Dermis microvascular lymphatic vessel endothelial cell (primary cell): Measurements from ENCODE around the gene PHC3. TPM values are rescaled to one million over a fixed set of nuclear protein-coding genes. Genes with fewer than 3 reads are reported as not detected.

Experiments used
- DNase-seq, 2 donors: peaks; one replicate each; pipeline versions ENCODE4 v3.0.0 to v3.0.0-alpha.2; 2010; ENCODE audit warnings: low read depth in 2 of 2
- total RNA-seq: library from RNA; depleted of rRNA; stranded (reverse); fragments of >200 nt; gene quantifications from 2 replicates; pipeline ENCODE4 v1.2.1, GENCODE V29; 2014

Gene PHC3
- total RNA-seq, 1 donor from 2014 or later, result 9.6 TPM

DNA sequence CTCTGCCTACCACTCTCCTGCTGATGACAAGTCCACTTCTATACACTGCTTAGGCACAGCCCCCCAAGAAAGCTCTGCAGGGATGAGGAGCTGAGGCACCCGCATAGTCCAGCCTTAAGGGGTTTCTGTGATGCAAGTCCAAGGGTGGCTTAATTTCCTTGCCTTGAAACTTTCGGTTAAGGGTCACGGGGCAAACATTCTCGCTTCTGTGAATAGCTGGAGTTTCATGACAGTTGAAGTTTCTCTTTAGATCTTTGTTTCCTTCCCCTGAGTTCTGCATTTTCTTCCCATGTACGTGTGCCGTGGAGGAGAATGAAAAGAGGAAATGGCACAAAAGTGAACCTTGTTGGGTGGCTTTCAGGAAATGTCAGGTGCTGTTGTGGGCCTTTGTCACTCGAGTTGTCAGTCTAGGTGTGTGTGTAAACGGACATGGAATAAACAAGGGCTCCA lies 136.7 kb downstream of the PHC3 start:
- no peak for DNase-seq

DNA sequence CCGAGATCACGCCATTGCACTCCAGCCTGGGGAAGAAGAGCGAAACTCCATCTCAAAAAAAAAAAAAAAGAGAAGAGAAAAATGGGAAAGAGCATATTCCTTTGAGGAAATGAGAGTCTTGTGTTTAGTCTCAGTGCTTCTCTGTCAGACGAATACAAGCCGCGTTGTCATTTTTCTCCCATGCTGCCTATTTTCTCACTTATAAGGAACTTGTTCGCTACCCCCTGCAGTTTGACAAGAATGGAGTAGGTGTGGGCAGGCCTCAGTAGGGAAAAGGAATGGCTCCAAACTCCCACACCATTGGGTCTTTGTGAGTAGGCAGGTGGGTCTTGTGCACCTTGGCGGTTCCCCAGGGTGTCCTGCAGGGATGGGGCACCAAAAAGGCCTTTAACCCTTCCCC lies 137.3 kb downstream of the PHC3 start:
- no peak for DNase-seq

DNA sequence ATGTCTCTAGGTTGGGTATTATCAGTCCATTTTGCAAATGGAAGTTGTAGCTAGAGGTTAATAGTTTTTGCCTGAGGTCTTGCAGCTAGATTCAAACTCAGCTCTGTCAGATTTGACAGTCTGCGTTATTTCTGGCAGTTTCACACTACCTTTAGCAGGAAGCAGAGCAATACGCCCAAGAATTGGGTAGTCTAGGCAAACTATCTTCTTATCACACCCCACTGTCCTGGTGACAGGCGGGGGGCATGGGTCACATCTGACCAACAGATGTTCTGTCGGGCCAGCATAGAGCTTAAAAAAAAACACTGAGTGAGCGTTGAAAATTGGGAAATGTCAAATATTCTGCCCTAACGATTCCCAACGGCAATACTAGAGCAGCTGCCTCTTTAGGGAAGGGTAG lies 138.0 kb downstream of the PHC3 start:
- DNase-seq, result no peak

DNA sequence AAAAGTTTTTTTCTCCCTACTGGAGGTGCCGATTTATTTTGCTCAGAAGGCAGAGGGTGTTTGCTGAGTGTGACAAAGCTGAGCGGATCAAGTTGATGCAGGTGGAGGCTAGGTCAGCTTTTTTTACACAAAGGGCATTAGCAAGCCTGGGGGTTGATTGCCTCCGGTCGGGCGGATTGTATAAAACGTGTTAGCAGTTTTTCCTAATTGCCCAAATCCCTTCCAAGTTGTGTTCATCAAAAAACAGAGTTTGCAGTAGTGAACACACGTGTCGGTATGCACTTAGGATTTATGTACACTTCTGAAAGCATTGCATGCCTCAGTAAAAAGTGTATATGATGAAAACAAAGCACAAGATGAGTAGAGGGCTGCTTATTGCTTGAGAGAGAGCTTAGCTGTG lies 141.1 kb downstream of the PHC3 start:
- no peak for DNase-seq

DNA sequence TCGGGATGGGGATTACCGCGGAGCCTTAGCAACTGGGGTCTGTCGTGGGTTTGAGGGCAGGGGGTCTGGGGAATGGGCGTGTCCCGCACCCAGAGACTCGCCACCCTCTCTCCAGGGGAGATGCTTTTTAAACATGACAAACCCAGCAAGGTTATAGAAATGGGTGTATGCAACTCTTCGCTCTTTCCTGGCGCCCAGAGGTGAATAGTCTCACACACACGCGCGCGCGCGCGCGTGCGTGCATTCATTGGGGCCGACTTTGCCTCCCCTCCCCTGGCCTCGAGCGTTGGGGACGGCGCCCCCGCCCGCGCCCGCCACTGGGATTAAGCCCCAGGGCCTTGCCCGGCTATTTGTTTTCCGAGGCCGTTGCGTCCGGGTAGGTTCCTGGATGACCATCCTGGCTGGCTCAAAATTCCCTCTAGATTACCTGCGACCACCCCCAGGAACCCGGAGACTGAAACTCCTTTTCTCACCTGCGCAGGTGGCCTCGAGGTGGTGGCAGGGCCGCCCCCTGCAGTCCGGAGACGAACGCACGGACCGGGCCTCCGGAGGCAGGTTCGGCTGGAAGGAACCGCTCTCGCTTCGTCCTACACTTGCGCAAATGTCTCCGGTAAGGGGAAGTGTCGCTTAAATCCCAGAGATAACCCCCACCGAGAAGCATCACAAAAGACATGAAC lies 143.0 kb downstream of the PHC3 start:
- DNase-seq, result no peak

Other genes starting within 250 kb of the PHC3 start
- 20.8 and 27.9 TPM in 2 replicates for gene SEC62, start 214.9 kb downstream of the PHC3 start, total RNA-seq
- gene GPR160, start 143.7 kb downstream of the PHC3 start, total RNA-seq, result 1.0 and 1.8 TPM in 2 replicates
- gene PRKCI, start 40.7 kb upstream of the PHC3 start, total RNA-seq, result 22.9 and 23.4 TPM in 2 replicates
- gene SKIL, start 176.0 kb upstream of the PHC3 start, total RNA-seq, result 52.9 and 88.1 TPM in 2 replicates
- 77.5 and 185 TPM in 2 replicates for gene CLDN11, start 237.1 kb upstream of the PHC3 start, total RNA-seq